Neuronal stem cell (in vitro differentiated cells): ENCODE results near the gene SLC9A9.

ENCODE experiments used
- DNase-seq: peaks from one replicate; pipeline ENCODE4 v3.0.0-alpha.2; 2013; ENCODE audit warnings: low spot score
- H2AFZ ChIP-seq: one replicate; pipeline ENCODE4 v1.6.1; 2013; ENCODE audit warnings: mild to moderate bottlenecking, low read length, inconsistent platforms
- H2AK5ac ChIP-seq: 2 replicates; pipeline ENCODE4 v1.6.1; 2013; ENCODE audit warnings: low read depth, mild to moderate bottlenecking, inconsistent platforms, low read length, moderate library complexity, mixed read lengths
- H2BK120ac ChIP-seq: 2 replicates; pipeline ENCODE4 v1.6.1; 2013; ENCODE audit warnings: low read depth, mild to moderate bottlenecking, inconsistent platforms, low read length, moderate library complexity, mixed read lengths
- H2BK12ac ChIP-seq: one replicate; pipeline ENCODE4 v1.6.1; 2013; ENCODE audit warnings: low read length, inconsistent platforms
- H2BK15ac ChIP-seq: 2 replicates; pipeline ENCODE4 v1.6.1; 2013; ENCODE audit warnings: mild to moderate bottlenecking, low read length, inconsistent platforms, mixed read lengths
- H2BK5ac ChIP-seq: one replicate; pipeline ENCODE4 v1.6.1; 2013; ENCODE audit warnings: inconsistent platforms, mild to moderate bottlenecking, low read length, moderate library complexity
- H3K14ac ChIP-seq: one replicate; pipeline ENCODE4 v1.6.1; 2013; ENCODE audit warnings: low read length, inconsistent platforms
- H3K18ac ChIP-seq: 2 replicates; pipeline ENCODE4 v1.6.1; 2013; ENCODE audit warnings: low read length, inconsistent platforms
- H3K23ac ChIP-seq: 2 replicates; pipeline ENCODE4 v1.6.1; 2013; ENCODE audit warnings: low read depth, mild to moderate bottlenecking, mixed read lengths, low read length, inconsistent platforms; ENCODE audit not compliant: poor library complexity
- H3K27ac ChIP-seq: replicated peaks from 3 replicates; pipeline ENCODE4 v1.5.1; 2013; ENCODE audit warnings: low read length, inconsistent platforms
- H3K27me3 ChIP-seq, 3 experiments: 2 replicates each; pipeline ENCODE4 v1.6.1; 2013; ENCODE audit warnings: low read length in 3 of 3, mild to moderate bottlenecking in 2 of 3, inconsistent platforms in 1 of 3, low read depth in 1 of 3, mixed read lengths in 1 of 3, moderate library complexity in 1 of 3; ENCODE audit not compliant: control insufficient read depth in 3 of 3, insufficient read depth in 3 of 3
- H3K36me3 ChIP-seq, 2 donors: replicated peaks in 1 of 2; 2 replicates each; pipeline ENCODE4 v1.6.1; 2013; ENCODE audit warnings: low read length in 2 of 2; ENCODE audit not compliant: control insufficient read depth in 2 of 2, insufficient read depth in 2 of 2
- H3K4ac ChIP-seq: 2 replicates; pipeline ENCODE4 v1.6.1; 2013; ENCODE audit warnings: inconsistent platforms, mild to moderate bottlenecking, low read length, moderate library complexity
- H3K4me1 ChIP-seq, 2 donors: 1 replicate in 1 of 2; 2 replicates in 1 of 2; pipeline ENCODE4 v1.6.1; 2013; ENCODE audit warnings: low read length in 2 of 2, low read depth in 1 of 2; ENCODE audit not compliant: control insufficient read depth in 2 of 2, insufficient read depth in 1 of 2
- H3K4me2 ChIP-seq: one replicate; pipeline ENCODE4 v1.6.1; 2013; ENCODE audit warnings: mild to moderate bottlenecking, low read length, inconsistent platforms; ENCODE audit not compliant: insufficient read depth, poor library complexity, severe bottlenecking
- H3K4me3 ChIP-seq, 2 donors: 2 replicates each; pipeline ENCODE4 v1.5.1; 2013; ENCODE audit warnings: low read length in 2 of 2, mild to moderate bottlenecking in 2 of 2, inconsistent platforms in 1 of 2, moderate library complexity in 1 of 2
- H3K79me1 ChIP-seq: one replicate; pipeline ENCODE4 v1.6.1; 2013; ENCODE audit warnings: low read depth, mild to moderate bottlenecking, inconsistent platforms, low read length, moderate library complexity
- H3K9ac ChIP-seq: one replicate; pipeline ENCODE4 v1.6.1; 2013; ENCODE audit warnings: mild to moderate bottlenecking, low read depth, low read length, inconsistent platforms; ENCODE audit not compliant: poor library complexity
- H3K9me3 ChIP-seq, 2 donors: replicated peaks in 1 of 2; 2 replicates each; pipeline versions ENCODE3 to v1.6.1; 2013; ENCODE audit warnings: low read length in 2 of 2, mild to moderate bottlenecking in 2 of 2, inconsistent platforms in 1 of 2, low read depth in 1 of 2, mixed read lengths in 1 of 2, moderate library complexity in 1 of 2; ENCODE audit not compliant: control insufficient read depth in 2 of 2, insufficient read depth in 1 of 2
- H4K8ac ChIP-seq: one replicate; pipeline ENCODE4 v1.6.1; 2013; ENCODE audit warnings: low read depth, mild to moderate bottlenecking, inconsistent platforms, low read length, moderate library complexity
- H4K91ac ChIP-seq: one replicate; pipeline ENCODE4 v1.6.1; 2013; ENCODE audit warnings: low read length, low read depth, mild to moderate bottlenecking, inconsistent platforms; ENCODE audit not compliant: poor library complexity
- WGBS, 2 donors: extraction: QIAGEN DNeasy Blood & Tissue Kit; methylation state at CpG; one replicate each; pipeline ENCODE4 v1.1.7; 2013; ENCODE audit warnings: missing lambda C conversion rate in 2 of 2, mixed read lengths in 1 of 2; ENCODE audit not compliant: insufficient read length in 2 of 2, insufficient replicate concordance in 1 of 2; ENCODE audit errors: extremely low coverage in 2 of 2; 5-methylcytosine and 5-hydroxymethylcytosine counted together

Gene SLC9A9

DNA sequence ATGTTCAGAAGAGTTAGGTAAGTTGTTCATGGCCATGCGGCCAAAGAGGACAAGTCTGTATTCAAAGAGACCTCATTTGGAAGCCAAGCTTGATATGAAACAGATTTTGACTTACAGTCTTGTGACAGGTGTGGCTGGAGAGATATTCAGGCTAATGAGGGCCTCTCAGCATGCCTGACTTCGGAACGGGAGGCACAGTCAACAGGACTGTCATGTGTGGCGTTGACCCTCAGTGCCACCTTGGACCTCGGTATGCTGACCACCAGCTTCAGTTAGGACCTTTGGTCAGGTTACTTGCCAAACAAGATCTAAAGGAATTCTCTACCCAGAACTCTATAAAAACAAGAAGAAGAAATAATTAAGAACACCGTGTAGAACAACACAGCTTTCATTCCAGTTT is 604.6 kb downstream of the SLC9A9 start:
- Histone ChIP-seq H3K4me2 (no peak overlapping the region), H3K18ac (no peak overlapping the region), H3K4me1 (peaks cover 0 to 13% of the 10 kb centered on the region in 2 donors), H4K8ac (no peak overlapping the region), H3K27ac (no peak overlapping the region), H3K4me3 (no peak overlapping the region), H3K4ac (no peak overlapping the region), H2BK120ac (no peak overlapping the region), H2BK15ac (no peak overlapping the region), H3K9me3 (no peaks in the 10 kb centered on the region), H3K79me1 (no peaks in the 10 kb centered on the region), H4K91ac (peak overlapping the region; percentile 25), H3K27me3 (no peaks in the 10 kb centered on the region), H3K23ac (no peak overlapping the region), H2BK12ac (no peak overlapping the region), H3K9ac (no peak overlapping the region), H2BK5ac (no peak overlapping the region), H3K36me3 (no peaks in the 10 kb centered on the region), H2AFZ (no peak overlapping the region), H3K14ac (no peak overlapping the region), H2AK5ac (no peak overlapping the region)
- DNase-seq = no peak
- no CpG with 5 or more reads among the region's 6 CpGs for WGBS, 2 donors

DNA sequence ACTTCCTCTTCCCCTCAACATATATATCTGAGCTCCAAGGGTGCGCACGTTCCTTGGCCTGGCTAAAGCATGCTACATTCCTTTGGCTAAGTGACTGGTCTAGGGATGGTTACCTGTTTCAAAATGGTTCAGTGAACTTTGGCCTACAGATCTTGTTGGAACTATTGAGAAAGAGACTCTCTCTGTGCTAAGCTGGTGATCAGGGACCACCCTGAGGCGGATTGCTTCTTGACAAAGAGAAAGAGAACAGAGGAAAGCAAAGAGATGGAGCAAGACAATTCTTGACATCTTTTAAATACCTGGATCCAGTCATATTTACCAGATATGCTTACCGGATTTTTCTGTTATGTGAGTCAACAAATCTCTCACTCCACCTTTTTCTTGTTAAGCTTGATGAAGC is 605.6 kb downstream of the SLC9A9 start:
- no peak overlapping the region for H2BK120ac ChIP-seq
- no peak overlapping the region for H2BK5ac ChIP-seq
- no peak overlapping the region for H2AFZ ChIP-seq
- no peak overlapping the region for H4K8ac ChIP-seq
- no peak overlapping the region for H4K91ac ChIP-seq
- H3K14ac ChIP-seq = no peak overlapping the region
- no peak overlapping the region for H2BK12ac ChIP-seq
- H3K4ac ChIP-seq = no peak overlapping the region
- no peak overlapping the region for H3K18ac ChIP-seq
- no peaks in the 10 kb centered on the region for H3K9me3 ChIP-seq
- no peak overlapping the region for H3K9ac ChIP-seq
- no peaks in the 10 kb centered on the region for H3K27me3 ChIP-seq
- peaks cover 0 to 17% of the 10 kb centered on the region in 2 donors for H3K4me1 ChIP-seq
- WGBS, 2 donors = no CpG with 5 or more reads among the region's 4 CpGs
- H3K4me3 ChIP-seq = no peak overlapping the region
- H2BK15ac ChIP-seq = no peak overlapping the region
- no peak overlapping the region for H3K27ac ChIP-seq
- no peak overlapping the region for H2AK5ac ChIP-seq
- H3K36me3 ChIP-seq = no peaks in the 10 kb centered on the region
- DNase-seq = no peak
- H3K4me2 ChIP-seq = no peak overlapping the region
- H3K23ac ChIP-seq = no peak overlapping the region
- H3K79me1 ChIP-seq = no peaks in the 10 kb centered on the region

DNA sequence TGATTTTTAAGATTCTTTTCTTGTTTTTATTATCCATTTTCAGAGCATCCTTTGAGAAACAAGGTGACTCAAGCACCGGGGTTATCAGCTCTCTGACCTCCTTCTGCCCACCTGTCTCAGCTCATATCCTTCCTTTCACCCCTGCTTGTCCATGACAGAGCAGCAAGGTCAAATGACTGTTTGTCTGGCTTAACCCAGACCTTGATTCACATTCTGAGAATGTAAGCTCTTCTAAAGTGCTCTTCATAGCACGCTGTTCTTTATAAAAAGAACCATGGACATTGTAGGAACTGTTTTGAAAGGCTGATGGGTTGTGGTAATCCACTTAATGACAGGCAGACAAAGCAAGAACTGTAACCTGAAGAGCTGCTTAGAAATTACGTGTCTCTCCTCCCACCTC is 606.2 kb downstream of the SLC9A9 start:
- Histone ChIP-seq H3K36me3 (no peaks in the 10 kb centered on the region), H2BK15ac (no peak overlapping the region), H2AK5ac (no peak overlapping the region), H3K9me3 (no peaks in the 10 kb centered on the region), H3K79me1 (no peaks in the 10 kb centered on the region), H4K8ac (no peak overlapping the region), H2AFZ (no peak overlapping the region), H3K27me3 (no peaks in the 10 kb centered on the region), H4K91ac (no peak overlapping the region), H3K18ac (no peak overlapping the region), H3K4me1 (peaks cover 2 to 19% of the 10 kb centered on the region in 2 donors), H3K9ac (no peak overlapping the region), H3K4me2 (no peak overlapping the region), H2BK120ac (no peak overlapping the region), H3K4ac (no peak overlapping the region), H2BK12ac (no peak overlapping the region), H3K23ac (no peak overlapping the region), H3K14ac (no peak overlapping the region), H3K4me3 (no peak overlapping the region), H3K27ac (no peak overlapping the region), H2BK5ac (no peak overlapping the region)
- no peak for DNase-seq
- WGBS, 2 donors = no CpG with 5 or more reads among the region's 3 CpGs

DNA sequence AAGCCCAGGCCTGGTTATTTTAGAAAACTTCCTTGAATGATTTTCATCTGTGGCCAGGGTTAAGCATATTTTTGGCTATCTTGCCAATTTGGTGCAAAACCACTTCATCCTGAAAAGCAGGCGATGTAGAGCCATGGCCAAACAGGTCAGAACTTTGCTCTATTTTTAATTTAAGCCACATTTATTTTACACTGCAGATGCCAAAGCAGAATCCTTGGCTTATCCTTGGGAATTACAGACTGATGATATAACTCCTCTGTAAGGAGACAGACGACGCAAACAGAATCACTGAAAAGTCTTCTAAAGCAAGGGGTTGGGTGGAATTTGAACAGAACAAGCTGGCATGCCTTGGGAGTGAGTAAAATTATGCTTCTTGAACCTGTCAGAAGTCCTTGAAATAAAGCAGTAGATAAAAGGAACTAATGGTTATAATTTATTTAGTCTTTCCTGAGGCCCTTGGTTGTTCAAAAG is 606.8 kb downstream of the SLC9A9 start:
- Histone ChIP-seq H3K4me2 (no peak overlapping the region), H3K4me3 (no peak overlapping the region), H3K36me3 (no peaks in the 10 kb centered on the region), H4K91ac (no peak overlapping the region), H3K4me1 (peaks cover 5 to 22% of the 10 kb centered on the region in 2 donors), H2BK5ac (no peak overlapping the region), H3K9me3 (no peaks in the 10 kb centered on the region), H2BK12ac (no peak overlapping the region), H3K27me3 (no peaks in the 10 kb centered on the region), H2BK15ac (no peak overlapping the region), H3K23ac (no peak overlapping the region), H3K27ac (no peak overlapping the region), H2BK120ac (no peak overlapping the region), H3K79me1 (no peaks in the 10 kb centered on the region), H2AFZ (no peak overlapping the region), H2AK5ac (no peak overlapping the region), H3K9ac (no peak overlapping the region), H3K4ac (no peak overlapping the region), H3K18ac (no peak overlapping the region), H3K14ac (no peak overlapping the region), H4K8ac (no peak overlapping the region)
- WGBS, 2 donors = no CpG with 5 or more reads among the region's 3 CpGs
- no peak for DNase-seq
